Kidney epithelial cell (primary cell): ENCODE measurements around the gene PEPD. TPM values are rescaled to one million over a fixed set of nuclear protein-coding genes. Genes with fewer than 3 reads are reported as not detected.
"Not testable (repeated sequence)": the region's sequence is repeated elsewhere in the genome, so short reads cannot be mapped to it uniquely, and the experiment has no call there.

Experiments used
- DNase-seq: peaks from one replicate; pipeline ENCODE4 v3.0.0-alpha.2; 2010; ENCODE audit warnings: low read depth
- H3K27me3 ChIP-seq: 2 replicates; pipeline ENCODE4 v1.6.0; 2011; ENCODE audit warnings: low read length; ENCODE audit not compliant: control insufficient read depth, insufficient read depth
- H3K36me3 ChIP-seq: 2 replicates; pipeline ENCODE4 v1.5.1; 2011; ENCODE audit warnings: low read length; ENCODE audit not compliant: control insufficient read depth, insufficient read depth
- H3K4me3 ChIP-seq: 2 replicates; pipeline ENCODE4 v1.5.1; 2011; ENCODE audit warnings: low read depth, mild to moderate bottlenecking, control low read depth, low read length
- CTCF ChIP-seq: IDR thresholded peaks from 2 replicates; pipeline ENCODE4 v1.5.1; 2011; ENCODE audit warnings: mild to moderate bottlenecking, moderate library complexity, low read length, control low read depth, inconsistent platforms; ENCODE audit not compliant: insufficient read depth, poor library complexity, severe bottlenecking
- total RNA-seq: library from RNA; depleted of rRNA; stranded (reverse); fragments of >200 nt; gene quantifications from 2 replicates; pipeline ENCODE4 v1.2.3, GENCODE V29; 2015

The PEPD gene
- total RNA-seq, 1 donor from 2014 or later: 88.6 TPM

DNA sequence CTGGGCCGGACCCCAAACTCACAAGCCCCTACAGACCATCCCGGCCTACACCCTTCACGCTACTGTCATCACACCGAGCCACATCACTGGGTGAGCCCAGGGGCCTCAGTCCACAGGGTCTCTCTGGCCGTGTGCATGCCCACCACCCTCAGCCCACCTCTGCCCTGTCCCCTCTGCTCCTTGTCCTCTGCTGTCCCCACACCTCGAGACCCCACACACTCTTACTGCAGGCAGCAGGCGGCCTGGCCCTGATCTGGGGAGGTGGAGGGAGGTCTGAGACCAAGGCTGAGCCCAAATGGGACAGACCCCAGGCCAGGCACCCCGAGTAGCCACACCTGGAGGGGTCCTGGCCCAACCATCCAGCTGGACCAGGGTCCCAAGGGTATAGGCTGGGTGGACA lies 35.2 kb downstream of the PEPD start:
- Histone ChIP-seq H3K27me3 (no peaks in the 10 kb centered on the region), H3K36me3 (no peaks in the 10 kb centered on the region), H3K4me3 (no peak overlapping the region)
- no peak for DNase-seq
- TF ChIP-seq CTCF: no peak

GRCh38 chr19:33484226-33484774 lies 37.3 kb downstream of the PEPD start:
- Histone ChIP-seq H3K27me3 (no peaks in the 10 kb centered on the region), H3K36me3 (no peaks in the 10 kb centered on the region), H3K4me3 (no peak overlapping the region)
- no peak for TF ChIP-seq CTCF
- no peak for DNase-seq

DNA sequence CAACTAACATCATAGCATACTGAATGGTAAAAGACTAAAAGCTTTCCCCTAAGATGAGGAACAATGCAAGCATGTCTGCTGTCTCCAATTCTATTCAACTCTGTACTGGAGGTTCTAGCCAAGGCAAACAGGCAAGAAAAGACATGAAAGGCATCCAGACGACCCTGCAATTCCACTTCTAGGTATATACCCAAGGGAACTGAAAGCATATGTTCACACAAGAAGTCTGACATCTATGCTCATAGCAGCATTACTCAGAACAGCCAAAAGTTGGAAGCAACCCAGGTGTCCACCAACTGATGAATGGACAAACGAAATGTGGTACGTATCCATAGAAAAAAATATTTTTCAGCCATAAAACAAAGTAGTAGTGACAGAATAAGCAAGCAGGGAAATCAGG lies 39.1 kb downstream of the PEPD start:
- DNase-seq: no peak
- TF ChIP-seq CTCF: no peak
- H3K36me3 ChIP-seq: no peaks in the 10 kb centered on the region
- H3K27me3 ChIP-seq: no peaks in the 10 kb centered on the region
- H3K4me3 ChIP-seq: no peak overlapping the region

DNA sequence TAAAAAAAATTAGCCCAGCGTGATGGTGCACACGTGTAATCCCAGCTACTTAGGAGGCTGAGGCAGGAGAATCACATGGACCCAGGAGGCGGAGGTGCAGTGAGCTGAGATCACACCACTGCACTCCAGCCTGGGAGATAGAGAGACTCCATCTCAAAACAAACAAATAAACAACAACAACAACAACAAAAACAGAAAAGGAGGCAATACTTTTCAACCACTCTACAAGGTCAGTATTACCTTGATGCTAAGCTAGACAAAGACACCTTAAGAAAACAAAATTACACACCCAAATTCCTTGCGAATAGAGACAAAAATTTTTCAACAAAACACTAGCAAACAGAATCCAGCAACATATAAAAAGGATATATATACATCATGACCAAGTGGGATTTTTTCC lies 39.7 kb downstream of the PEPD start:
- Histone ChIP-seq H3K36me3 (no peaks in the 10 kb centered on the region), H3K4me3 (no peak overlapping the region), H3K27me3 (no peaks in the 10 kb centered on the region)
- TF ChIP-seq CTCF: no peak
- DNase-seq: no peak

GRCh38 chr19:33479570-33479969 lies 42.0 kb downstream of the PEPD start:
- not testable (repeated sequence) for H3K4me3 ChIP-seq, DNase-seq, H3K27me3 ChIP-seq, H3K36me3 ChIP-seq

- no peak overlapping the region for H3K4me3 ChIP-seq
- H3K36me3 ChIP-seq: no peaks in the 10 kb centered on the region
- H3K27me3 ChIP-seq: no peaks in the 10 kb centered on the region
- DNase-seq: no peak
- no peak for TF ChIP-seq CTCF
These were observed 43.8 kb downstream of the PEPD start for GRCh38 chr19:33477781-33478180.
